H9 (cell line): ENCODE results near the gene ZNF488. TPM values are rescaled to one million over a fixed set of nuclear protein-coding genes. Genes with fewer than 3 reads are reported as not detected.

ENCODE experiments used
- DNase-seq: peaks from one replicate; pipeline ENCODE4 v3.0.0-alpha.2; 2017
- H2AFZ ChIP-seq: one replicate; pipeline ENCODE4 v1.6.1; 2013; ENCODE audit warnings: mild to moderate bottlenecking, low read length, control low read depth, moderate library complexity
- H2AK5ac ChIP-seq: 2 replicates; pipeline ENCODE4 v1.6.1; 2013; ENCODE audit warnings: low read length, control low read depth, mixed read lengths; ENCODE audit not compliant: insufficient read length
- H2BK120ac ChIP-seq: one replicate; pipeline ENCODE4 v1.6.1; 2013; ENCODE audit warnings: low read depth, mild to moderate bottlenecking, low read length, control low read depth, inconsistent platforms; ENCODE audit not compliant: poor library complexity, severe bottlenecking
- H2BK12ac ChIP-seq: 2 replicates; pipeline ENCODE4 v1.6.1; 2013; ENCODE audit warnings: low read length, control low read depth, mixed read lengths, low read depth; ENCODE audit not compliant: insufficient read length
- H2BK15ac ChIP-seq: 2 replicates; pipeline ENCODE4 v1.6.1; 2013; ENCODE audit warnings: low read depth, low read length, control low read depth
- H2BK20ac ChIP-seq: one replicate; pipeline ENCODE4 v1.6.1; 2013; ENCODE audit warnings: low read depth, mild to moderate bottlenecking, low read length, control low read depth, inconsistent platforms; ENCODE audit not compliant: poor library complexity, severe bottlenecking
- H2BK5ac ChIP-seq: 2 replicates; pipeline ENCODE4 v1.6.1; 2013; ENCODE audit warnings: low read length, control low read depth, mixed read lengths; ENCODE audit not compliant: insufficient read length
- H3K14ac ChIP-seq: 2 replicates; pipeline ENCODE4 v1.6.1; 2013; ENCODE audit warnings: low read length, control low read depth; ENCODE audit not compliant: insufficient read depth
- H3K18ac ChIP-seq: 2 replicates; pipeline ENCODE4 v1.6.1; 2013; ENCODE audit warnings: low read depth, mild to moderate bottlenecking, mixed read lengths, low read length, control low read depth; ENCODE audit not compliant: insufficient read length
- H3K23ac ChIP-seq: 2 replicates; pipeline ENCODE4 v1.6.1; 2013; ENCODE audit warnings: low read length, control low read depth, mixed read lengths, low read depth; ENCODE audit not compliant: insufficient read length
- H3K23me2 ChIP-seq: 2 replicates; pipeline ENCODE4 v1.6.1; 2013; ENCODE audit warnings: low read depth, mild to moderate bottlenecking, mixed read lengths, low read length, control low read depth; ENCODE audit not compliant: insufficient read length, poor library complexity, severe bottlenecking
- H3K27ac ChIP-seq: 2 replicates; pipeline ENCODE4 v1.5.1; 2013; ENCODE audit warnings: low read length, control low read depth, mixed read lengths, low read depth; ENCODE audit not compliant: insufficient read length
- H3K27me3 ChIP-seq: 2 replicates; pipeline ENCODE4 v1.6.1; 2013; ENCODE audit warnings: low read length, control low read depth, inconsistent platforms; ENCODE audit not compliant: insufficient read depth
- H3K4ac ChIP-seq: 2 replicates; pipeline ENCODE4 v1.6.1; 2013; ENCODE audit warnings: low read depth, mild to moderate bottlenecking, control low read depth, inconsistent platforms, low read length, moderate library complexity
- H3K4me1 ChIP-seq: 2 replicates; pipeline ENCODE4 v1.6.1; 2013; ENCODE audit warnings: low read length, control low read depth, inconsistent platforms; ENCODE audit not compliant: insufficient read depth
- H3K4me2 ChIP-seq: 2 replicates; pipeline ENCODE4 v1.6.1; 2013; ENCODE audit warnings: low read length, control low read depth, mixed read lengths; ENCODE audit not compliant: insufficient read length, insufficient read depth
- H3K56ac ChIP-seq: 2 replicates; pipeline ENCODE4 v1.6.1; 2013; ENCODE audit warnings: low read depth, mild to moderate bottlenecking, mixed read lengths, low read length, control low read depth; ENCODE audit not compliant: insufficient read length
- H3K79me1 ChIP-seq: 2 replicates; pipeline ENCODE4 v1.6.1; 2013; ENCODE audit warnings: low read depth, mild to moderate bottlenecking, moderate library complexity, low read length, control low read depth, inconsistent platforms; ENCODE audit not compliant: insufficient read depth, poor library complexity, severe bottlenecking
- H3K79me2 ChIP-seq: 2 replicates; pipeline ENCODE4 v1.6.1; 2013; ENCODE audit warnings: low read length, control low read depth, inconsistent platforms; ENCODE audit not compliant: insufficient read depth
- H3K9ac ChIP-seq: 2 replicates; pipeline ENCODE4 v1.6.1; 2013; ENCODE audit warnings: low read length, control low read depth, mixed read lengths; ENCODE audit not compliant: insufficient read length; ENCODE audit errors: extremely low read depth
- H3K9me3 ChIP-seq: one replicate; pipeline ENCODE4 v1.6.1; 2013; ENCODE audit warnings: low read depth, low read length, inconsistent platforms; ENCODE audit not compliant: control insufficient read depth
- H3T11ph ChIP-seq: one replicate; pipeline ENCODE4 v1.6.1; 2013; ENCODE audit warnings: mild to moderate bottlenecking, low read length, control low read depth, inconsistent platforms
- H4K20me1 ChIP-seq: one replicate; pipeline ENCODE4 v1.6.1; 2013; ENCODE audit not compliant: control insufficient read depth, insufficient read length, insufficient read depth
- H4K5ac ChIP-seq: 2 replicates; pipeline ENCODE4 v1.6.1; 2013; ENCODE audit warnings: low read depth, mild to moderate bottlenecking, mixed read lengths, low read length, control low read depth; ENCODE audit not compliant: insufficient read length
- H4K8ac ChIP-seq: replicated peaks from 2 replicates; pipeline ENCODE4 v1.6.1; 2013; ENCODE audit warnings: low read length, control low read depth, mixed read lengths, low read depth; ENCODE audit not compliant: insufficient read length
- H4K91ac ChIP-seq: 2 replicates; pipeline ENCODE4 v1.6.1; 2013; ENCODE audit warnings: low read depth, mild to moderate bottlenecking, moderate library complexity, mixed read lengths, low read length, control low read depth; ENCODE audit not compliant: insufficient read length
- H3K27ac Mint-ChIP-seq, 3 experiments: 2 replicates in 2 of 3; 3 replicates in 1 of 3; pipeline ENCODE4 v1.8.0; 2020 to 2021; ENCODE audit warnings: mixed read lengths in 3 of 3, mild to moderate bottlenecking in 1 of 3, moderate library complexity in 1 of 3
- H3K27me3 Mint-ChIP-seq: 2 replicates; pipeline ENCODE4 v1.8.0; 2021; ENCODE audit warnings: low read depth, mild to moderate bottlenecking, moderate library complexity, mixed read lengths
- H3K36me3 Mint-ChIP-seq, 3 experiments: 2 replicates in 2 of 3; 3 replicates in 1 of 3; pipeline ENCODE4 v1.8.0; 2020 to 2021; ENCODE audit warnings: low read depth in 3 of 3, mixed read lengths in 3 of 3; ENCODE audit not compliant: insufficient read depth in 1 of 3
- H3K4me1 Mint-ChIP-seq, 2 experiments: 2 replicates each; pipeline ENCODE4 v1.8.0; 2020; ENCODE audit warnings: mixed read lengths in 2 of 2
- H3K4me3 Mint-ChIP-seq, 2 experiments: 2 replicates in 1 of 2; 3 replicates in 1 of 2; pipeline ENCODE4 v1.8.0; 2020 to 2021; ENCODE audit warnings: mild to moderate bottlenecking in 2 of 2, mixed read lengths in 2 of 2, moderate library complexity in 1 of 2
- H3K9me3 Mint-ChIP-seq, 2 experiments: 2 replicates in 1 of 2; 3 replicates in 1 of 2; pipeline ENCODE4 v1.8.0; 2020; ENCODE audit warnings: mild to moderate bottlenecking in 2 of 2, mixed read lengths in 2 of 2, moderate library complexity in 1 of 2
- CTCF ChIP-seq: fragments of 200-600 bp; sonication (generic); conservative IDR thresholded peaks from 3 replicates; pipeline ENCODE4 v1.8.0; 2021; ENCODE audit warnings: antibody characterized with exemption, mild to moderate bottlenecking
- WGBS: extraction: QIAGEN DNeasy Blood & Tissue Kit; methylation state at CpG from one replicate; pipeline ENCODE4 v1.1.7; 2013; ENCODE audit warnings: missing lambda C conversion rate, low lambda C conversion rate, mixed read lengths; ENCODE audit not compliant: insufficient read length; ENCODE audit errors: extremely low coverage; 5-methylcytosine and 5-hydroxymethylcytosine counted together
- total RNA-seq: library from RNA; stranded (reverse); gene quantifications from 2 replicates; pipeline ENCODE4 v1.2.1, GENCODE V29; 2021

Gene ZNF488
- total RNA-seq, 1 experiment from 2014 or later, result 2.9 TPM

GRCh38 chr10:47414752-47415519, 30.8 kb upstream of the ZNF488 start:
- no peaks in the 10 kb centered on the region for H3K4me1 ChIP-seq
- H2BK15ac ChIP-seq, result no peak overlapping the region
- H3K4me1 Mint-ChIP-seq, result no peaks in the 10 kb centered on the region
- no peak overlapping the region for H2BK120ac ChIP-seq
- no peak overlapping the region for H3K27ac ChIP-seq
- H3K4me3 Mint-ChIP-seq, result no peak overlapping the region
- no peak overlapping the region for H3K4me2 ChIP-seq
- no peaks in the 10 kb centered on the region for H3K79me1 ChIP-seq
- no peak overlapping the region for H3K56ac ChIP-seq
- no peak overlapping the region for H2BK20ac ChIP-seq
- H3K9me3 ChIP-seq, result no peaks in the 10 kb centered on the region
- H3K79me2 ChIP-seq, result no peaks in the 10 kb centered on the region
- no peak overlapping the region for H2AK5ac ChIP-seq
- no CpG with 5 or more reads among the region's 19 CpGs for WGBS
- no peak overlapping the region for H3K18ac ChIP-seq
- H4K20me1 ChIP-seq, result no peaks in the 10 kb centered on the region
- H3K4ac ChIP-seq, result no peak overlapping the region
- H4K91ac ChIP-seq, result no peak overlapping the region
- no peak overlapping the region for H4K5ac ChIP-seq
- no peak overlapping the region for H2BK5ac ChIP-seq
- peaks cover 6% of the 10 kb centered on the region for H3K27me3 Mint-ChIP-seq
- H3K27me3 ChIP-seq, result no peaks in the 10 kb centered on the region
- H3T11ph ChIP-seq, result no peak overlapping the region
- no peak overlapping the region for H3K9ac ChIP-seq
- H3K23ac ChIP-seq, result no peak overlapping the region
- H3K36me3 Mint-ChIP-seq, result no peaks in the 10 kb centered on the region
- no peak overlapping the region for H3K27ac Mint-ChIP-seq
- H4K8ac ChIP-seq, result no peak overlapping the region
- no peak overlapping the region for H3K14ac ChIP-seq
- no peak for TF ChIP-seq CTCF
- no peak overlapping the region for H2BK12ac ChIP-seq
- H3K23me2 ChIP-seq, result no peaks in the 10 kb centered on the region
- no peak for DNase-seq
- no peak overlapping the region for H2AFZ ChIP-seq
- H3K9me3 Mint-ChIP-seq, result no peaks in the 10 kb centered on the region
